HG03025 (cell line): ENCODE data around the gene PTGDS.

Experiments used
- ATAC-seq: cut with Tn5 transposase; IDR thresholded peaks from one replicate; pipeline ENCODE4 v1.9.1; 2021; ENCODE audit warnings: mild to moderate bottlenecking, moderate library complexity; ENCODE audit not compliant: unreplicated experiment, low FRiP score

The PTGDS gene

DNA sequence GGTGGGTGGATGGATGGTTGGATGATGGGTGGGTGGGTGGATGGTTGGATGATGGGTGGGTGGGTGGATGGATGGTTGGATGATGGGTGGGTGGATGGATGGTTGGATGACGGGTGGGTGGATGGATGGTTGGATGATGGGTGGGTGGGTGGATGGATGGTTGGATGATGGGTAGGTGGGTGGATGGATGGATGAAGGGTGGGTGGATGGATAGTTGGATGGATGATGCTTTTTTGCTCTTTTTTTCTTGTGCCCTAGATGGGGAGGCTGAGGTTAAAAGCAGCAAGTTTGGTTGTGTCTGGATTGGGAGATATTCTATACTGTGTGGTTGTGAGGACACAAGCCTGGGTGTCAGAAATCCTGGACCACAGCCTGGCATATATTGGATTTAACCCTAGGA is 19.8 kb upstream of the PTGDS start:
- ATAC-seq = no peak

GRCh38 chr9:136957901-136958300 is 19.4 kb upstream of the PTGDS start:
- ATAC-seq = no peak

- no peak for ATAC-seq
These were observed 18.8 kb upstream of the PTGDS start for GRCh38 chr9:136958473-136958872.

DNA sequence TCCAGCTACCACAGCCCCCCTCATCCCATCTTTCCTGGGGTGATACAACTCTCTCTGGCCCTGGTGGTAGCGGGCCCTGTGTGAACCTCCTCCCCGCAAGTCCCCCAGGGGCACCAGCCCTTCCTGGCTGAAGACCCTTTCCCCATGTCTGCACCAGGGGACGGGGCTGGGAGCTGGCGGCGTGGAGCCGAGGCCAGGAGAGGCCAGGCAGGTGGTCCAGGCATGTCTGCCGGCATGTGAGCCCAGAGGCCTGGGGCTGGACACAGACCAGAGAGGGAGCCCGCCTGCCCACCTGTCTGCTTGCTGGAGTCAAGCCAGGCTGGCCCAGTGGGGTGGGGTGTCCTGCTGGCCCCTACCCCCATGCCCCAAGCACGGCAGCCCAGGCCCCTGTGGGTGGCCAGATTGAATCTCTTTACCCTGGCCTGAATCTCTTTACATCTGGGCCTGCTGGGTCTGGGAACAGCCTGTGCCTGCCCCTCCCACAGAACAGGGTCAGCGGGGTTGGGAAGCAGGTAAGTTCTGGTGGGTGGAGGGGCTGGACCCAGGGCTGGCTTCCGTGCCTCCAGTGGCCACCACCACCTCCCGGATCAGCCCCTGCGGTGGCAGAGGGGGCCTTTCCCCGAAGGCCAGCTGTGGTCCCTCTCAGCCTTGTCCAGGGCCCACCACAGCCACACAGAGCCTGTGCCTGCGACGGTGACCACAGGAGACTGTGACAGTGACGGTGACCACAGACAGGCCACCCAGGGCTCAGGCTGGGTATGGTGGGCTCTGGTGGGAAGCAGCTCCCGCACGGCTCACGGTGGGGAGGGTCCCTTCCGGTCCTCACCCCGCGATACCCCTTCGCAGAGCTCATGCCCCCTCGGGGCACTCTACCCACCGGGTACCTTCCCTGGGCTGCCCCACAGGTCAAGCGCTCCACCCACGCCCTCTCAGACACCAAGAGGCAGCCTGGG is 18.1 kb upstream of the PTGDS start:
- ATAC-seq = no peak

DNA sequence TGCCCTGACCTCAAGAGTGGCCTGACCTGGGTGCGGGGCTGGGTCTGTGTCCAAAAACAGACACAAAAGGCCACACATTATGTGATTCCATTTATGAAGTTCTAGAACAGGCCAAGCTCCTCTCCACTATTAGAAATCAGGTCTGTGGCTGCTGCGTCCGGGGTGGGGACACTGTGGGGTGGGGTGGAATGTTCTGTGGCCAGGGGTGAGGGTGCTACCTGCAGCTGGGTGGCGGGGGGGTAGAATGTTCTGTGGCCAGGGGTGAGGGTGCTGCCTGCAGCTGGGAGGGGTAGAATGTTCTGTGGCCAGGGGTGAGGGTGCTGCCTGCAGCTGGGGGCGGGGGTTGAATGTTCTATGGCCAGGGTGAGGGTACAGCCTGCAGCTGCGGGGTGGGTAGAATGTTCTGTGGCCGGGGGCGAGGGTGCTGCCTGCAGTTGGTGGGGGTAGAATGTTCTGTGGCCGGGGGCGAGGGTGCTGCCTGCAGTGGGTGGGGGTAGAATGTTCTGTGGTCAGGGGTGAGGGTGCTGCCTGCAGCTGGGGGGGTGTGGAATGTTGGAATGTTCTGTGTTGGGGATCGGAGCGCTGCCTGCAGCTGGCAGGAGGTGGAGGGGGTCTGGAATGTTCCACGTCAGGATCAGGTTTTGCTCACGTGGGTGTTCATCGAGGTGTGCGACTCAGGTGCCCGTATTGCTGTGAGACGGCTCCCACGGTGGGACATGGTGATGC is 16.9 kb upstream of the PTGDS start:
- ATAC-seq = no peak

DNA sequence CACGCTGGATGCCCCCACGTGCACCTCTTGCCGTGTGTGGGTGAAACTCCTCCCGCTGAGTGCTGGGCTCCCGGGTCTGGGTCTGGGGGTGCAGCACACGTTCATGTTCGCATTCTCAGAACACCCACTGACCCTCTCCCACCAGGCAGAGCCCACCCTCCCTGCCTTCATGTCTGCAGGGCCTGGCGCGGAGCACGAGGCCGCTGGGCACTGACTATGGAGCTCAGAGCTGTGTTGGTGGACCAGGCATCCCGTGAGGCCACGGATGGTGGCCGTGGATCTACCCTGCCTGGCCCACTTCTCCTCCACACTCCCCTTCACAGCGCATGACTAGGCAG is 16.4 kb upstream of the PTGDS start:
- no peak for ATAC-seq

DNA sequence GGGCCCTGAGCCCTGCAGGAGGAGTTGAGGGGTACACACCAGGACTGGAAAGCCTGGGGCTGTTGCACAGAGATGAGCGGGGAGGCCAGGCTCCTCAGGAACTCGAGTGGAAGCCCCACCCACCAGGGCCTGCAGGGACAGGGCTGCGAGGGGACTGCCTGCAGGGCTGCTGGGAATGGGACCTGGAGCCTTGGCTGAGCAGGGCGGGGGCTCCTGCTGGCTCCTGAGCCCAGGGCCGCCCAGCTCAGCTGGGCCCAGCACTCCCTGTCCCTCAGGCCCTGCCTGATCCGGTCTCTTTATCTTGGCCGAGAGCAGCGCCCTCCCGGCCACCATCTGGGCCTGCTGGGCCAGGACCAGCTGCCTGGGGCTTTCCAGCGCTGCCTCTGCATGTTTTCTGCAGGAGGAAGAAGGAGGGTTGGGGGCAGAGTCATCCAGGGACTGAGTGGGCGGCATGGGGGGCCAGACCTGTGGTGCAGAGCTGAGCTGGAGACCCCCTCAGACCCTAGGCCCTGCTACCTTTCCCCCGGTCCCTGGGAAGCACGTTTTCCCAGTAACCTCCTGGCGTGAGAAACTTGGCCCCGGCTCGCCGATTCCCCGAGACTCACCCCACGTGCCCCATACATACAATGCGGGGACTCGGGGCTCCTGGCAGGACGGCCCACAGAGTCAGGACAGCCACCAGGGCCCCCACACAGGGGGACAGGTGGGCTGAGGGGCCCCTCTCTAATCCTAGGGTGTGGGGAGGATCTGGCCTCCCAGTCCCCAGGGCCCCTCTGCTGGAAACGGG is 15.8 kb upstream of the PTGDS start:
- no peak for ATAC-seq

DNA sequence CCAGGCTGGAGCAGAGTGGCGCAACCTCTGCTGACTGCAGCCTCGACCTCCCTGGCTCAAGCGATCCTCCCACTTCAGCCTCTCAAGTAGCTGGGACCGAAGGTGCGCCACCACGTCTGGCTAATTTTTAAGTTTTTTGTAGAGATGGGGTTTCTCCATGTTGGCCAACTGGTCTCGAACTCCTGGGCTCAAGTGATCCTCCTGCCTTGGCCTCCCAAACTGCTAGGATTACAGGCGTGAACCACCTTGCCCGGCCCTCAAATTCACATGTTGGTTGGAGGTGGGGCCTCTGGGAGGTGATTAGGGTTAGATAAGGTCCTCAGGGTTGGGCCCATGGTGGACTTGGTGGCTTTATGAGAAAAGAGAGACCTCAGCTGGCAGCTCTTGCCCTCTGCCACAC is 15.1 kb upstream of the PTGDS start:
- ATAC-seq = no peak

- no peak for ATAC-seq
These were observed 14.5 kb upstream of the PTGDS start for GRCh38 chr9:136962701-136963248.

DNA sequence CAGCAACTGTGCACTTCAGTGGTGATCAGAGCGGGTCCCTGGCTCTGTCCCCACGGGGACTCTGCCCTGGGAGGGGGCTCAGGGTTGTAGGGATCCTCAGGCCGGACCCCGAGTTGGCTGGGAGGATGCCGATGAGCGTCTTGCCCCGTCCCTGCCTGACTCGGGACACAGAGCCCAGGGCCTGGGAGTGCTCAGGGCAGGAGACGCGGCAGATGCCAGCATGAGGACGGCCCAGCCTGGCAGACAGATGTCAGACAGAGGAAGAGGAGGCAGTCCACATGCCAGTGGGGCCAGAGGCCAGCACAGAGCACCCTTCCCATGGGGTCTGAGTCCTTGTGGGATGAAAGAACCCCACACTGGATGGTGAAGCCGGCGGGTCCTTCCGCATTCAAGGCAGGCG is 14.0 kb upstream of the PTGDS start:
- no peak for ATAC-seq

DNA sequence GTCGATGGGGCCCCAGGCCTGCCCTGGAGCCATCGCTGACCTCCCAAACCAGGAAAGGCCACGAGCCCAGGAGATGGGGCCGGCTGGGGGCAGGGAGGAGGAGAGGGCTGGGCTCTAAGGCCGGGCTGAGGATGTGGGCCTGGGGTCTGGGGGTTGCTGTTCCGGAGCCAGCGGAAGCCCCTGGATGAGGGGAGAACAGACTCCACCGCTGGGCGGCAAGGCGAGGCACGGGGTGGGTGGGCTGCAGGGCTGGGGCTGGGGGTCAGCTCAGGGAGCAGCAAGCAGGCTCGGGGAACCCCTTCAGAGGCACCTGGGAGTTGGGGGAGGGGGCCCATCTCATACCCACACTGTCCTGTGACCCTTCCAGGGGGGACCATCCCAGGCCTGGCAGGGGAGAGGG is 13.6 kb upstream of the PTGDS start:
- no peak for ATAC-seq

- ATAC-seq = no peak
These were observed 13.1 kb upstream of the PTGDS start for GRCh38 chr9:136964171-136964689.

- ATAC-seq = no peak
These were observed 12.4 kb upstream of the PTGDS start for GRCh38 chr9:136964833-136965422.

- ATAC-seq = no peak
These were observed 11.4 kb upstream of the PTGDS start for GRCh38 chr9:136965771-136966484.

- no peak for ATAC-seq
These were observed 8.8 kb upstream of the PTGDS start for GRCh38 chr9:136968333-136969127.

GRCh38 chr9:136969150-136969549 is 8.2 kb upstream of the PTGDS start:
- ATAC-seq = no peak

DNA sequence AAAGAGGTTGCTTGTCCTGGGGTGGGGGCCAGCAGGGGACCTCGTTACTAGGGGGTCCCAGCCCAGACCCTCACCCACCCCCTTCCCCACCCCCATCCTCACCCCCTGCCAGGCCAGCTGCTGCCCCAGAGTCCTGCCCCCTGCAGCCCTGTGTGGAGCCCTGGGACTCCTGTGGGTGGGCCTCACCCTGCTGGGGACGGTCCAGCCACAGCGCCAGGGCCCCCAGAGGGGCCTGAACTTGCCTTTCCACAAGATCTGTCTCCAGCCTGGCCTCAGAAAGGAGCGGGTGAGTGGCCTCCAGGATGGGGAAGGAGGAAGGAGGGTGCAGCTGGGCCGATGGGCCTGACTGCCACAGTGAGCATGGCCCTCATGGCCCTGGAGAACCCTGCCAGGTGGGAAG is 7.5 kb upstream of the PTGDS start:
- no peak for ATAC-seq

DNA sequence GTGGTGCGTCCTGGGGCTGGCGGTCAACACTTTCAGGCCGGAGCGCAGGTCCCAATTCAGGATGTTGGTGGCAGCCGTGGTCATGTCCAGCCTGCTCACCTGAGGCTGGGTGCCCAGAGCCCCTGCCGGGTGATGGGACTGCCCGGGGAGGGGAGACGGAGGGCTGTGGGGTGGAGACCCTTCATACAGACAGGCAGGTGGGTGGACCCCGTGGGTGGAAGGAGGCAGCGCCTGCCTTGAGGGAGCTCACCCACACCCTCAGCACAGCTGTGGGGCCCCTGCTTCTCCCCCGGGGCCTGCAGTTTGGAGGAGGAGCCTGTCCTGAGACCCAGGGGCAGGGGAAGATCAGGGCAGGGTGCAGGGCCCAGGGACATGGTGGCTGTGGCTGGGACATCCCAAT is 6.9 kb upstream of the PTGDS start:
- ATAC-seq = no peak

- no peak for ATAC-seq
These were observed 5.6 kb upstream of the PTGDS start for GRCh38 chr9:136971746-136972145.
